ENCODE results near the gene TLE5.
"Not testable (repeated sequence)": the region's sequence is repeated elsewhere in the genome, so short reads cannot be mapped to it uniquely, and the experiment has no call there.

Gene TLE5

DNA sequence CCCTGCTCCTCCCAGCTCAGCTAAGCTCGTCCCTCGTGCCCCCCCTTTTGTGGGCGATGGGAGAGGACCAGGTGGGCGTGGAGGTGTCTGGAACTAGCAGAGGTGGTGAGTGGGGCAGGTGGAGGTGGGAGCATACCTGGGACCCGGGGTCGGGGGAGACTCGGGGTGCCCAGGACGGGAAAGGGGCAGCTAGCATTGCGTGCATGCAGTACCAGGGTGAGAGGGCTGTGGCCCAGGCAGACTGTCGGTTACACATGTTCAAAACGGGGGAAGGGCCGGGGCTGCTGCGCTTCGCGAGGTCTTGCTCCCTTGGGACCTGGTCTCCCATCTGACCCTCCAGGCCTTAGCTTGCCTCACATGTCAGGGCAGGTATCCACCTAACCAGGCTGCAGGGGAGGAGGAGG is 9.1 kb downstream of the TLE5 start:
- TF ChIP-seq, protein P1, sequence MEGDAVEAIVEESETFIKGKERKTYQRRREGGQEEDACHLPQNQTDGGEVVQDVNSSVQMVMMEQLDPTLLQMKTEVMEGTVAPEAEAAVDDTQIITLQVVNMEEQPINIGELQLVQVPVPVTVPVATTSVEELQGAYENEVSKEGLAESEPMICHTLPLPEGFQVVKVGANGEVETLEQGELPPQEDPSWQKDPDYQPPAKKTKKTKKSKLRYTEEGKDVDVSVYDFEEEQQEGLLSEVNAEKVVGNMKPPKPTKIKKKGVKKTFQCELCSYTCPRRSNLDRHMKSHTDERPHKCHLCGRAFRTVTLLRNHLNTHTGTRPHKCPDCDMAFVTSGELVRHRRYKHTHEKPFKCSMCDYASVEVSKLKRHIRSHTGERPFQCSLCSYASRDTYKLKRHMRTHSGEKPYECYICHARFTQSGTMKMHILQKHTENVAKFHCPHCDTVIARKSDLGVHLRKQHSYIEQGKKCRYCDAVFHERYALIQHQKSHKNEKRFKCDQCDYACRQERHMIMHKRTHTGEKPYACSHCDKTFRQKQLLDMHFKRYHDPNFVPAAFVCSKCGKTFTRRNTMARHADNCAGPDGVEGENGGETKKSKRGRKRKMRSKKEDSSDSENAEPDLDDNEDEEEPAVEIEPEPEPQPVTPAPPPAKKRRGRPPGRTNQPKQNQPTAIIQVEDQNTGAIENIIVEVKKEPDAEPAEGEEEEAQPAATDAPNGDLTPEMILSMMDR (IDR thresholded peaks at IDR 0.05; ENCODE audit: extremely low read depth, insufficient read depth, missing control alignments) = no peak
- no peak for DNase-seq (ENCODE audit: low spot score)
- in situ Hi-C loops (cut with MboI; ENCODE audit: low pct_unique_long_range_greater_than_20kb, low sequenced_read_pairs, unreplicated experiment) = no loop called here

- DNase-seq (ENCODE audit: low spot score); in situ Hi-C loops (cut with MboI; ENCODE audit: low pct_unique_long_range_greater_than_20kb, low sequenced_read_pairs, unreplicated experiment): not testable (repeated sequence)
Observed at GRCh38 chr19:3050016-3050415, 12.3 kb downstream of the TLE5 start.

DNA sequence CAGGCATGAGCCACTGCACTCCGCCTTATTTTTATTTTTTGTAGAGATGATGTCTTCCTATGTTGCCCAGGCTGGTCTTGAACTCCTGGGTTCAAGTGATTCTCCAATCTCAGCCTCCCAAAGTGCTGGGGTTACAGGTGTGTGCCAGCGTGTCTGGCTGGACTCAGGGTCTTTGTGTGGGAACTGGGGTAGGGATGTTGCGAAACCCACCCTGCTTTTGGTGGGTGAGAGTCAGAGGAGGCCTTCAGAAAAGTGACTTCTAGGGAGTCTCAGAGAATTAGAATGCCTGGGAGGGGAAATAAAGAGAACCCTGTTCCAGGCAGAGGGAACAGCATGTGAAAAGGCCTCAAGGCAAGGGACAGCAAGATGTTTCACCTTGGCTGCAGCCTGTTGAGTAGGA is 13.2 kb downstream of the TLE5 start:
- no peak for DNase-seq (ENCODE audit: low spot score)
- TF ChIP-seq, protein P1 (IDR thresholded peaks at IDR 0.05; ENCODE audit: extremely low read depth, insufficient read depth, missing control alignments) = no peak
- in situ Hi-C loops (cut with MboI; ENCODE audit: low pct_unique_long_range_greater_than_20kb, low sequenced_read_pairs, unreplicated experiment) = no loop called here

- TF ChIP-seq, protein P1 (IDR thresholded peaks at IDR 0.05; ENCODE audit: extremely low read depth, insufficient read depth, missing control alignments) = no peak
- in situ Hi-C loops (cut with MboI; ENCODE audit: low pct_unique_long_range_greater_than_20kb, low sequenced_read_pairs, unreplicated experiment) = no loop called here
- no peak for DNase-seq (ENCODE audit: low spot score)
Observed at GRCh38 chr19:3048190-3048533, 14.1 kb downstream of the TLE5 start.

- TF ChIP-seq, protein P1 (IDR thresholded peaks at IDR 0.05; ENCODE audit: extremely low read depth, insufficient read depth, missing control alignments) = no peak
- in situ Hi-C loops (cut with MboI; ENCODE audit: low pct_unique_long_range_greater_than_20kb, low sequenced_read_pairs, unreplicated experiment) = no loop called here
- peak; percentile 69 for DNase-seq (ENCODE audit: low spot score)
Observed at GRCh38 chr19:3047496-3048189, 14.7 kb downstream of the TLE5 start.

- TF ChIP-seq, protein P1 (IDR thresholded peaks at IDR 0.05; ENCODE audit: extremely low read depth, insufficient read depth, missing control alignments) = no peak
- DNase-seq (ENCODE audit: low spot score) = no peak
- in situ Hi-C loops (cut with MboI; ENCODE audit: low pct_unique_long_range_greater_than_20kb, low sequenced_read_pairs, unreplicated experiment) = no loop called here
Observed at GRCh38 chr19:3046698-3047495, 15.4 kb downstream of the TLE5 start.
